Tibial artery (tissue), 4 donors: ENCODE results near the gene PRR19.

Experiments used
- DNase-seq, 2 donors: peaks; one replicate each; pipeline ENCODE4 v3.0.0-alpha.2; 2019
- H3K27ac ChIP-seq, 2 donors: fragments of 200-600 bp; sonication (generic) in 1 of 2; 1 replicate in 1 of 2; 2 replicates in 1 of 2; pipeline ENCODE4 v1.5.1; 2018 to 2019; ENCODE audit warnings: mild to moderate bottlenecking in 1 of 2
- H3K27me3 ChIP-seq, 2 donors: fragments of 200-600 bp; sonication (generic) in 1 of 2; one replicate each; pipeline versions ENCODE4 v1.5.1 to v1.6.0; 2016 to 2019
- H3K36me3 ChIP-seq, 3 donors: fragments of 200-600 bp; sonication (generic) in 2 of 3; one replicate each; pipeline ENCODE4 v1.5.1; 2016 to 2019; ENCODE audit warnings: mild to moderate bottlenecking in 2 of 3
- H3K4me1 ChIP-seq, 4 donors: fragments of 200-600 bp; sonication (generic) in 2 of 4; 1 replicate in 3 of 4; 2 replicates in 1 of 4; pipeline ENCODE4 v1.5.1; 2016 to 2019
- H3K4me3 ChIP-seq, 2 donors: fragments of 200-600 bp; sonication (generic) in 1 of 2; 1 replicate in 1 of 2; 2 replicates in 1 of 2; pipeline ENCODE4 v1.5.1; 2018 to 2019; ENCODE audit warnings: mild to moderate bottlenecking in 2 of 2
- H3K9me3 ChIP-seq, 3 donors: fragments of 200-600 bp; sonication (generic) in 1 of 3; one replicate each; pipeline ENCODE4 v1.5.1; 2016 to 2019
- CTCF ChIP-seq, 2 experiments: fragments of 200-600 bp in 1 of 2; fragments of 450-650 bp in 1 of 2; IDR thresholded peaks; one replicate each; pipeline ENCODE4 v1.5.1; 2017 to 2019; ENCODE audit warnings: antibody characterized with exemption in 2 of 2, mild to moderate bottlenecking in 1 of 2, moderate library complexity in 1 of 2
- intact Hi-C: fragments of 100-400 bp; cut with DNase I; formaldehyde crosslinking; loops from one replicate; pipeline ENCODE4 v1.15.0; 2023; ENCODE audit warnings: low total_unique reads

Gene PRR19

GRCh38 chr19:42323473-42323851, 21.5 kb downstream of the PRR19 start:
- Histone ChIP-seq H3K9me3 (no peaks in the 10 kb centered on the region), H3K27me3 (peaks cover 11 to 35% of the 10 kb centered on the region in 2 donors), H3K27ac (no peak overlapping the region), H3K4me1 (peaks cover 0 to 39% (median 31%) of the 10 kb centered on the region in 4 donors), H3K36me3 (no peaks in the 10 kb centered on the region), H3K4me3 (no peak overlapping the region)
- DNase-seq = no peak
- intact Hi-C loops = loop anchor here (10.0 kb wide), 1 partner anchor 189 kb away; the partner anchor contains the start of gene POU2F2
- TF ChIP-seq CTCF (IDR thresholded peaks at IDR 0.05) = no peak

GRCh38 chr19:42323852-42324654, 22.1 kb downstream of the PRR19 start:
- DNase-seq = no peak
- Histone ChIP-seq H3K9me3 (no peaks in the 10 kb centered on the region), H3K4me3 (peak overlapping the region in 1 of 2 donors; percentile 84), H3K4me1 (peaks cover 0 to 43% (median 31%) of the 10 kb centered on the region in 4 donors), H3K27me3 (peaks cover 11 to 35% of the 10 kb centered on the region in 2 donors), H3K36me3 (no peaks in the 10 kb centered on the region), H3K27ac (no peak overlapping the region)
- TF ChIP-seq CTCF (IDR thresholded peaks at IDR 0.05) = no peak
- intact Hi-C loops = loop anchor here (10.0 kb wide), 1 partner anchor 189 kb away; the partner anchor contains the start of gene POU2F2

DNA sequence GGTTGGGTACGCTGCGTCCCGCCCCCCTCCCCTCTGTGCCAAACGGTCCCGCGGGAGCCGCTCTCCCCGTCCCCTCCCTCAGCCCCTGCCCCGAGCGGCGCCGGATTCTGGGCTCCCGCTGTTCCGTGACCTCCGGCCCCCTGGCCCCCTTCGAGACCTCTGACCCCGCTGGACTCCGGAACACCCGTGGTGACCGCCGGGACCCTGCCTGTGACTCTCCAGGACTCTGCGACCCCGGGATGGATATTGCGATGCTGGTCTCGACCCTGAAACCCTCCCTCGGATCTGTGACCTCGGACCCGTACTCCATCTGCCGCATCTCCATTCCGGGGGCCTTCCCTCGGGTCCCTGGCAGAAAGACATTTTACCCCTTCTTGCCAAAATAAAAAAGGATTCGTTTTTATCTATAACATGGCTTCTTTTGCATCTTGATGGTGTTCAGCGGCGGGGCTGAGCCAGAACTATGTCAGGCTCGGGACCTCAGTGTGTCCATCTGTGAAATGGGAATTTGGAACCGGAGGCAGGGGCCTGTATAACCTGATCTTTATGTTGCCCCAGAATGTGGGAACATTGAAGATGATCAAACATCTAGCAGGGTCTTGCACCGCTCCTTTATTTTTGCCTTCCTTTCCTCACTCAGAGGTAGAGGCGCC, 22.8 kb downstream of the PRR19 start:
- no peaks in the 10 kb centered on the region for H3K36me3 ChIP-seq
- peak overlapping the region; percentile 78 to 84 for H3K4me3 ChIP-seq
- H3K4me1 ChIP-seq = peaks cover 0 to 43% (median 31%) of the 10 kb centered on the region in 4 donors
- H3K9me3 ChIP-seq = no peaks in the 10 kb centered on the region
- intact Hi-C loops = loop anchor here (10.0 kb wide), 1 partner anchor 190 kb away; the partner anchor contains the start of gene POU2F2
- H3K27ac ChIP-seq = no peak overlapping the region
- peak in 1 of 2 experiments; percentile 76 for TF ChIP-seq CTCF (IDR thresholded peaks at IDR 0.05)
- DNase-seq = no peak
- peaks cover 11 to 35% of the 10 kb centered on the region in 2 donors for H3K27me3 ChIP-seq

- Histone ChIP-seq H3K27me3 (peaks cover 11 to 35% of the 10 kb centered on the region in 2 donors), H3K27ac (peak within 1 kb of the TSS; percentile 70 to 72), H3K36me3 (no peaks in the 10 kb centered on the region), H3K9me3 (no peaks in the 10 kb centered on the region), H3K4me1 (peaks cover 0 to 43% (median 31%) of the 10 kb centered on the region in 4 donors), H3K4me3 (peak within 1 kb of the TSS; percentile 78 to 84)
- DNase-seq = peak; percentile 96 to 99
- TF ChIP-seq CTCF (IDR thresholded peaks at IDR 0.05) = peak in 1 of 2 experiments; percentile 74
- intact Hi-C loops = loop anchor here (10.0 kb wide), 1 partner anchor 191 kb away; the partner anchor contains the start of gene POU2F2
Measured at GRCh38 chr19:42325308-42325895, 23.5 kb downstream of the PRR19 start, which contains the start of gene MEGF8. MEGF8 (plus strand) TSS chr19:42325635; CDS start chr19:42326244, 609 bp downstream.
